H1 (cell line): Measurements from ENCODE around the gene ART4. TPM values are rescaled to one million over a fixed set of nuclear protein-coding genes. Genes with fewer than 3 reads are reported as not detected.

Experiments
- CTCF ChIA-PET: fragments of 300-600 bp; sonication (Branson Sonifier 250); formaldehyde crosslinking; loops from one replicate; lab custom pipeline; 2021; ENCODE audit not compliant: partially characterized antibody; lab: Charles Lee
- POLR2A ChIA-PET: fragments of 300-600 bp; sonication (Branson Sonifier 250); formaldehyde crosslinking; loops from one replicate; lab custom pipeline; 2021; ENCODE audit warnings: inconsistent platforms; ENCODE audit not compliant: partially characterized antibody; lab: Charles Lee
- DNase-seq, 2 experiments: peaks; one replicate each; pipeline versions ENCODE4 v3.0.0 to v3.0.0-alpha.2; 2010 to 2022; ENCODE audit warnings: low spot score in 2 of 2, low read depth in 1 of 2, mixed read lengths in 1 of 2
- FAIRE-seq: peaks from 2 replicates; lab custom pipeline; 2011; peaks lifted over from hg19 to GRCh38; lab: Jason Lieb, UNC
- H2AFZ ChIP-seq: 2 replicates; pipeline ENCODE4 v1.8.1; 2012; ENCODE audit warnings: low read length, inconsistent platforms
- H2AK5ac ChIP-seq: 2 replicates; pipeline ENCODE4 v1.6.1; 2013; ENCODE audit warnings: low read depth, low read length
- H2BK120ac ChIP-seq: replicated peaks from 2 replicates; pipeline ENCODE3; 2013; ENCODE audit warnings: low read depth, low read length, inconsistent platforms
- H2BK12ac ChIP-seq: 2 replicates; pipeline ENCODE4 v1.6.1; 2013; ENCODE audit warnings: low read depth, low read length
- H2BK15ac ChIP-seq: 2 replicates; pipeline ENCODE4 v1.6.1; 2013; ENCODE audit warnings: low read length
- H2BK20ac ChIP-seq: 2 replicates; pipeline ENCODE4 v1.6.1; 2013; ENCODE audit warnings: low read length
- H2BK5ac ChIP-seq: 2 replicates; pipeline ENCODE4 v1.6.1; 2013; ENCODE audit warnings: low read depth, low read length
- H3K14ac ChIP-seq: 2 replicates; pipeline ENCODE4 v1.6.1; 2013; ENCODE audit warnings: inconsistent platforms; ENCODE audit not compliant: insufficient read length
- H3K18ac ChIP-seq: 2 replicates; pipeline ENCODE4 v1.6.1; 2013; ENCODE audit warnings: low read length; ENCODE audit errors: extremely low read depth
- H3K23ac ChIP-seq: 2 replicates; pipeline ENCODE4 v1.6.1; 2013; ENCODE audit warnings: inconsistent platforms; ENCODE audit not compliant: insufficient read length
- H3K23me2 ChIP-seq: 2 replicates; pipeline ENCODE4 v1.6.1; 2013; ENCODE audit warnings: low read depth, low read length
- H3K27ac ChIP-seq: 2 replicates; pipeline ENCODE4 v1.6.1; 2011; ENCODE audit warnings: low read depth, low read length, inconsistent platforms
- H3K27me3 ChIP-seq, 4 experiments: replicated peaks in 1 of 4; 1 replicate in 1 of 4; 2 replicates in 3 of 4; pipeline versions ENCODE4 v1.6.1 to v1.8.1; 2011 to 2013; ENCODE audit warnings: low read length in 3 of 4, mild to moderate bottlenecking in 3 of 4, inconsistent platforms in 2 of 4, mixed read lengths in 2 of 4, moderate library complexity in 1 of 4; ENCODE audit not compliant: control insufficient read depth in 3 of 4, insufficient read depth in 3 of 4; ENCODE audit errors: extremely low read depth in 1 of 4
- H3K36me3 ChIP-seq, 4 experiments: 2 replicates each; pipeline versions ENCODE4 v1.6.1 to v1.8.1; 2011 to 2013; ENCODE audit warnings: mild to moderate bottlenecking in 4 of 4, low read length in 3 of 4, moderate library complexity in 2 of 4, control low read depth in 1 of 4, inconsistent platforms in 1 of 4; ENCODE audit not compliant: insufficient read depth in 4 of 4, control insufficient read depth in 2 of 4
- H3K4ac ChIP-seq: replicated peaks from 2 replicates; pipeline ENCODE3; 2013; ENCODE audit warnings: low read length, low read depth, mixed read lengths, inconsistent platforms; ENCODE audit not compliant: insufficient read length
- H3K4me1 ChIP-seq, 4 experiments: replicated peaks in 1 of 4; 1 replicate in 1 of 4; 2 replicates in 3 of 4; pipeline versions ENCODE4 v1.6.1 to v1.8.1; 2011 to 2013; ENCODE audit warnings: low read length in 3 of 4, inconsistent platforms in 2 of 4, mixed read lengths in 1 of 4; ENCODE audit not compliant: insufficient read depth in 4 of 4, control insufficient read depth in 3 of 4
- H3K4me2 ChIP-seq, 2 experiments: 2 replicates each; pipeline versions ENCODE4 v1.6.1 to v1.8.1; 2011 to 2013; ENCODE audit warnings: low read depth in 2 of 2, low read length in 2 of 2, control low read depth in 1 of 2, inconsistent platforms in 1 of 2, mild to moderate bottlenecking in 1 of 2; ENCODE audit not compliant: insufficient read depth in 1 of 2
- H3K4me3 ChIP-seq, 4 experiments: fragments of 200-600, 300-600 bp in 1 of 4; sonication (generic), shearing (Covaris generic), sonication (Bioruptor Twin) in 1 of 4; 2 replicates each; pipeline versions ENCODE4 v1.5.1 to v1.8.1; 2011 to 2016; ENCODE audit warnings: low read length in 4 of 4, low read depth in 3 of 4, control low read depth in 2 of 4, inconsistent platforms in 2 of 4, mild to moderate bottlenecking in 2 of 4, mixed read lengths in 1 of 4, moderate library complexity in 1 of 4; ENCODE audit not compliant: insufficient read depth in 2 of 4; ENCODE audit errors: extremely low read depth in 1 of 4
- H3K56ac ChIP-seq: replicated peaks from 2 replicates; pipeline ENCODE3; 2013; ENCODE audit warnings: low read depth, mild to moderate bottlenecking, mixed read lengths, low read length, inconsistent platforms; ENCODE audit not compliant: insufficient read length
- H3K79me1 ChIP-seq: 2 replicates; pipeline ENCODE4 v1.6.1; 2013; ENCODE audit warnings: low read depth, low read length, control low read depth
- H3K79me2 ChIP-seq, 2 experiments: 2 replicates each; pipeline versions ENCODE4 v1.6.1 to v1.8.1; 2012 to 2013; ENCODE audit warnings: low read length in 2 of 2, mild to moderate bottlenecking in 2 of 2, inconsistent platforms in 1 of 2; ENCODE audit not compliant: insufficient read depth in 2 of 2, control insufficient read depth in 1 of 2
- H3K9ac ChIP-seq, 4 experiments: replicated peaks in 1 of 4; 1 replicate in 1 of 4; 2 replicates in 3 of 4; pipeline versions ENCODE4 v1.6.1 to v1.8.1; 2011 to 2013; ENCODE audit warnings: low read depth in 3 of 4, low read length in 3 of 4, control low read depth in 2 of 4, mild to moderate bottlenecking in 2 of 4, moderate library complexity in 2 of 4, inconsistent platforms in 1 of 4; ENCODE audit errors: extremely low read depth in 1 of 4
- H3K9me3 ChIP-seq, 2 experiments: 2 replicates each; pipeline versions ENCODE4 v1.6.1 to v1.8.1; 2012 to 2013; ENCODE audit warnings: mild to moderate bottlenecking in 2 of 2, moderate library complexity in 2 of 2, control low read depth in 1 of 2, inconsistent platforms in 1 of 2, low read depth in 1 of 2, low read length in 1 of 2, mixed read lengths in 1 of 2; ENCODE audit not compliant: insufficient read depth in 2 of 2
- H4K20me1 ChIP-seq, 2 experiments: replicated peaks in 1 of 2; 2 replicates each; pipeline versions ENCODE3 to v1.8.1; 2011 to 2013; ENCODE audit warnings: inconsistent platforms in 2 of 2, low read length in 2 of 2, mild to moderate bottlenecking in 1 of 2; ENCODE audit not compliant: insufficient read depth in 2 of 2, control insufficient read depth in 1 of 2
- H4K5ac ChIP-seq: 2 replicates; pipeline ENCODE4 v1.6.1; 2013; ENCODE audit warnings: low read length, low read depth, mixed read lengths, inconsistent platforms; ENCODE audit not compliant: insufficient read length
- H4K8ac ChIP-seq: 2 replicates; pipeline ENCODE4 v1.8.0; 2013; ENCODE audit warnings: mild to moderate bottlenecking, moderate library complexity, low read length, inconsistent platforms; ENCODE audit not compliant: insufficient read depth; ENCODE audit errors: extremely low read depth
- H4K91ac ChIP-seq: replicated peaks from 2 replicates; pipeline ENCODE3; 2013; ENCODE audit warnings: low read length, mixed read lengths, inconsistent platforms; ENCODE audit not compliant: insufficient read length
- CEBPB ChIP-seq: IDR thresholded peaks from 2 replicates; pipeline ENCODE4 v1.6.1; 2012; ENCODE audit warnings: low read depth, low read length
- JUND ChIP-seq: IDR thresholded peaks from 2 replicates; pipeline ENCODE4 v1.6.1; 2011; ENCODE audit warnings: mild to moderate bottlenecking, improper control_type of control experiment, low read length
- WGBS, 2 experiments: shearing (Covaris generic) in 1 of 2; methylation state at CpG; one replicate each; pipeline versions ENCODE4 v1.1.6 to v1.1.7; 2013 to 2015; ENCODE audit warnings: low lambda C conversion rate in 2 of 2, mixed read lengths in 2 of 2, inconsistent platforms in 1 of 2, low coverage in 1 of 2, missing lambda C conversion rate in 1 of 2; ENCODE audit not compliant: insufficient replicate concordance in 2 of 2, insufficient coverage in 1 of 2, insufficient read length in 1 of 2; ENCODE audit errors: extremely low coverage in 1 of 2, missing lambda C conversion rate in 1 of 2; 5-methylcytosine and 5-hydroxymethylcytosine counted together
- polyA plus RNA-seq, 7 experiments: library from polyadenylated mRNA; depleted of rRNA in 3 of 7; stranded (reverse) in 5 of 7; unstranded in 2 of 7; fragments of >200 nt in 5 of 7; fragments of 200-250 nt in 2 of 7; gene quantifications; 1 replicate in 5 of 7; 2 replicates in 1 of 7; 4 replicates in 1 of 7; pipeline versions ENCODE4 v1.2.1 to v1.2.3, GENCODE V29; 2011 to 2013; ENCODE audit warnings: missing spikeins in 2 of 7, mixed read lengths in 2 of 7
- total RNA-seq: library from RNA; stranded (reverse); fragmentation: NEBNext Ultra II Directional; extraction: Animal tissue kit (Norgen Biotek cat#: 25700); gene quantifications from 2 replicates; pipeline ENCODE4 v1.2.1, GENCODE V29; 2021

ART4 gene
- total and polyA plus RNA-seq, 2 of the 8 experiments (the other 6 are each of a cell fraction or from before 2014, with no cell fraction given), result not detected

DNA sequence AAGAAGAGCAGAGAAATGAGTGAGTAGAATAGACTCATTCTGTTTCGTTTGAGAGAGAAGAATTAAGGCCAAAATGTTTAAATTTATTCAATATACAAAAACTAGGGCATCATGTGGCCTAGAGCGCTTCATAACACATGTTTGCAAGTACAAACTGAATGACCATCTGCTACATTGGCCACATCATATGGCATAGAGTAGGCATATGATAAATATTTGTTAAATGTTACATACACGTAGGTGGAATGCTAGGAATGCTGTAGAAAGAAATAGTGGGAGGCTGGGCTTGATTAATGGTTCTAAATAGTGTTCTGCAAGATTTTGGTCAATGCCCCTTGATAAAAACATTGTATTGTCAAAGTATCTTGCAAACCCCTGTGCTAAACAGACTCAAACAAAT lies 31.6 kb upstream of the ART4 start:
- Histone ChIP-seq H3K27me3 (no peaks in the 10 kb centered on the region), H3K4me1 (no peaks in the 10 kb centered on the region), H2BK5ac (no peak overlapping the region), H4K8ac (no peak overlapping the region), H3K27ac (no peak overlapping the region), H3K36me3 (no peaks in the 10 kb centered on the region), H2BK12ac (no peak overlapping the region), H3K18ac (no peak overlapping the region), H3K4me2 (no peak overlapping the region), H2AFZ (no peak overlapping the region), H2BK120ac (no peak overlapping the region), H3K23me2 (no peaks in the 10 kb centered on the region), H3K4me3 (no peak overlapping the region), H3K14ac (no peak overlapping the region), H3K9me3 (no peaks in the 10 kb centered on the region; a peak in 1 of 4 replicates), H4K5ac (no peak overlapping the region), H3K9ac (no peak overlapping the region), H3K79me1 (no peaks in the 10 kb centered on the region), H3K23ac (no peak overlapping the region), H4K91ac (no peak overlapping the region), H3K56ac (no peak overlapping the region), H3K4ac (no peak overlapping the region), H2BK20ac (no peak overlapping the region), H3K79me2 (no peaks in the 10 kb centered on the region), H2BK15ac (no peak overlapping the region), H4K20me1 (no peaks in the 10 kb centered on the region), H2AK5ac (no peak overlapping the region)
- ChIA-PET POLR2A (no interaction called here), CTCF (no interaction called here)
- no peak for FAIRE-seq
- no peak for TF ChIP-seq JUND
- TF ChIP-seq CEBPB, result no peak
- WGBS, 2 experiments, result 79% methylated on average over 3 of the region's 3 CpGs; no CpG with 5 or more reads in 1 of the 2 experiments
- DNase-seq, result no peak
